OCI-M2 (cell line): ENCODE results near the gene RALGAPA2.

Experiments used
- DNase-seq: peaks from one replicate; lab custom pipeline; 2025; ENCODE audit not compliant: unreplicated experiment; lab: John Stamatoyannopoulos, UW

The RALGAPA2 gene

GRCh38 chr20:20375862-20376261, 336.6 kb downstream of the RALGAPA2 start:
- DNase-seq = no peak

- DNase-seq = no peak
Measured at GRCh38 chr20:20373091-20373571, 339.3 kb downstream of the RALGAPA2 start.

- no peak for DNase-seq
Measured at GRCh38 chr20:20371681-20372080, 340.8 kb downstream of the RALGAPA2 start.

GRCh38 chr20:20371083-20371482, 341.4 kb downstream of the RALGAPA2 start:
- no peak for DNase-seq

GRCh38 chr20:20370094-20370575, 342.3 kb downstream of the RALGAPA2 start:
- no peak for DNase-seq

- no peak for DNase-seq
Measured at GRCh38 chr20:20369250-20370093, 343.0 kb downstream of the RALGAPA2 start.

GRCh38 chr20:20368418-20369249, 343.8 kb downstream of the RALGAPA2 start:
- DNase-seq = no peak

- DNase-seq = no peak
Measured at GRCh38 chr20:20367575-20368417, 344.6 kb downstream of the RALGAPA2 start, which contains the start of gene INSM1. Gene INSM1, plus strand, starts transcription at chr20:20368104. Its CDS starts 164 bp downstream, at chr20:20368268.

- DNase-seq = no peak
Measured at GRCh38 chr20:20366876-20367574, 345.4 kb downstream of the RALGAPA2 start.

- no peak for DNase-seq
Measured at GRCh38 chr20:20366551-20366875, 345.9 kb downstream of the RALGAPA2 start.

GRCh38 chr20:20365480-20366161, 346.8 kb downstream of the RALGAPA2 start:
- no peak for DNase-seq

GRCh38 chr20:20364593-20365479, 347.6 kb downstream of the RALGAPA2 start:
- DNase-seq = no peak

GRCh38 chr20:20363799-20364592, 348.4 kb downstream of the RALGAPA2 start:
- no peak for DNase-seq

- DNase-seq = no peak
Measured at GRCh38 chr20:20363434-20363798, 349.0 kb downstream of the RALGAPA2 start.

- DNase-seq = no peak
Measured at GRCh38 chr20:20362774-20363433, 349.5 kb downstream of the RALGAPA2 start.

- no peak for DNase-seq
Measured at GRCh38 chr20:20360464-20360863, 352.0 kb downstream of the RALGAPA2 start.

GRCh38 chr20:20359628-20360027, 352.8 kb downstream of the RALGAPA2 start:
- DNase-seq = no peak
